PC-9 (cell line): ENCODE results near the gene CDYL2.

Source experiments
- EZH2 ChIP-seq: fragments of 200-600 bp; sonication (generic); IDR thresholded peaks from 2 replicates; pipeline ENCODE4 v1.8.0; 2017; ENCODE audit warnings: antibody characterized with exemption, low read depth
- TF ChIP-seq, protein P1 (sequence below): fragments of 200-600 bp; sonication (generic); conservative IDR thresholded peaks from 2 replicates; pipeline ENCODE4 v1.6.1; 2017; ENCODE audit warnings: mixed run types, antibody characterized with exemption, mild to moderate bottlenecking, moderate library complexity

DNA sequence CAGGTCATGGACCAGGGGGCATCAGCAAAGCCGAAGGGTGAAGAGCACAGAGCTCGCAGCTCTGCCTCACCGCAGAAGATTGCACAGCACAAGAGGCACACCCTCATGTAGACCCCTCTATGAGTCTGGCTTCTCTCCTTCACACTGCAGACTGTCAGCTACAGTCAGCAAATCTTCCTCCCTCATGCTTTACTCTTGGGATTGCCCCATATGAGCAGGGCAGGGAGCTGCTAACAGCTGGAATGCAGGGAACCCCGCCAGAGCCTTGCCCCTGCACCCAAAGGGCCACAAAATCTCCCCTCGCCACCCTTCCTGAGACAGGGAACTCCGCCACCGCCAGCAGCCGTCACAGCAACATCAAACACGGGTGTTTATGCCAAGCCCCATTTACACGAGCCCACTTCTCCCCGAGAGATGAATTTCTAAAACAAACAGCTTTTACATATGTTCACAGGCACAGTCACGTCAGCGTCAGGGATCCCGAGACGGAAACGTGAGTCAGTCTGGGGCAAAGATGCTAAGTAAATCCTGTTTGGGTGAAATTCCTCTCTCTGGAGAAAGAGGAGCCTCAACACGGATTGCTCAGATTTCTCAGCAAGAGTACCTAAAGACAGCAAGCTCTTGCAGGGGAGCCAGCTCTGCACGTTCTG is 121.9 kb downstream of the CDYL2 start:
- TF ChIP-seq, protein P1, sequence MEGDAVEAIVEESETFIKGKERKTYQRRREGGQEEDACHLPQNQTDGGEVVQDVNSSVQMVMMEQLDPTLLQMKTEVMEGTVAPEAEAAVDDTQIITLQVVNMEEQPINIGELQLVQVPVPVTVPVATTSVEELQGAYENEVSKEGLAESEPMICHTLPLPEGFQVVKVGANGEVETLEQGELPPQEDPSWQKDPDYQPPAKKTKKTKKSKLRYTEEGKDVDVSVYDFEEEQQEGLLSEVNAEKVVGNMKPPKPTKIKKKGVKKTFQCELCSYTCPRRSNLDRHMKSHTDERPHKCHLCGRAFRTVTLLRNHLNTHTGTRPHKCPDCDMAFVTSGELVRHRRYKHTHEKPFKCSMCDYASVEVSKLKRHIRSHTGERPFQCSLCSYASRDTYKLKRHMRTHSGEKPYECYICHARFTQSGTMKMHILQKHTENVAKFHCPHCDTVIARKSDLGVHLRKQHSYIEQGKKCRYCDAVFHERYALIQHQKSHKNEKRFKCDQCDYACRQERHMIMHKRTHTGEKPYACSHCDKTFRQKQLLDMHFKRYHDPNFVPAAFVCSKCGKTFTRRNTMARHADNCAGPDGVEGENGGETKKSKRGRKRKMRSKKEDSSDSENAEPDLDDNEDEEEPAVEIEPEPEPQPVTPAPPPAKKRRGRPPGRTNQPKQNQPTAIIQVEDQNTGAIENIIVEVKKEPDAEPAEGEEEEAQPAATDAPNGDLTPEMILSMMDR = no peak
- TF ChIP-seq EZH2 = no peak
